GM18873 (cell line): ENCODE data around the gene ZNF728.
"Not testable (repeated sequence)": the region's sequence is repeated elsewhere in the genome, so short reads cannot be mapped to it uniquely, and the experiment has no call there.

ENCODE experiments used
- ATAC-seq: cut with Tn5 transposase; IDR thresholded peaks from one replicate; pipeline ENCODE4 v1.9.1; 2021; ENCODE audit warnings: mild to moderate bottlenecking, moderate library complexity, moderate number of reproducible peaks; ENCODE audit not compliant: unreplicated experiment, low FRiP score

ZNF728 gene

GRCh38 chr19:23002690-23003422, at the start of gene ZNF728:
Gene ZNF728, minus strand, starts transcription at chr19:23003176. Its CDS starts 146 bp downstream, at chr19:23003030.
- no peak for ATAC-seq

- ATAC-seq, result no peak
Measured at GRCh38 chr19:23052349-23052748, 49.4 kb upstream of the ZNF728 start.

GRCh38 chr19:23049256-23049655, 46.3 kb upstream of the ZNF728 start:
- no peak for ATAC-seq

- ATAC-seq, result no peak
Measured at GRCh38 chr19:23046743-23047142, 43.8 kb upstream of the ZNF728 start.

- ATAC-seq, result no peak
Measured at GRCh38 chr19:23033721-23034120, 30.7 kb upstream of the ZNF728 start.

- ATAC-seq, result no peak
Measured at GRCh38 chr19:23015660-23016059, 12.7 kb upstream of the ZNF728 start.

- not testable (repeated sequence) for ATAC-seq
Measured at GRCh38 chr19:22994957-22995356, 8.0 kb downstream of the ZNF728 start.

- ATAC-seq, result no peak
Measured at GRCh38 chr19:22976248-22976647, 26.7 kb downstream of the ZNF728 start.

GRCh38 chr19:22975546-22976136, 27.3 kb downstream of the ZNF728 start:
- not testable (repeated sequence) for ATAC-seq

- ATAC-seq, result no peak
Measured at GRCh38 chr19:22945560-22945959, 57.4 kb downstream of the ZNF728 start.

- ATAC-seq, result no peak
Measured at GRCh38 chr19:22935151-22935550, 67.8 kb downstream of the ZNF728 start.

GRCh38 chr19:22927576-22927975, 75.4 kb downstream of the ZNF728 start:
- not testable (repeated sequence) for ATAC-seq

GRCh38 chr19:22925181-22925580, 77.8 kb downstream of the ZNF728 start:
- ATAC-seq, result not testable (repeated sequence)
